OCI-LY3 (cell line): Measurements from ENCODE around the gene RAPGEF3.
A peak's percentile ranks its signal among the peaks of the same experiment; 100 is the strongest.

Experiments used
- H2AFZ ChIP-seq: fragments of 200-600, 300-600 bp; shearing (Covaris generic); 2 replicates; pipeline ENCODE4 v1.6.0; 2014; ENCODE audit warnings: antibody characterized with exemption, low read depth, low read length
- H3K27ac ChIP-seq: fragments of 200-600, 300-600 bp; sonication (generic); 2 replicates; pipeline ENCODE4 v1.5.1; 2014; ENCODE audit warnings: mild to moderate bottlenecking, low read length, moderate library complexity, mixed read lengths
- H3K27me3 ChIP-seq: fragments of 200-600, 300-600 bp; sonication (generic); 2 replicates; pipeline ENCODE4 v1.6.1; 2014; ENCODE audit warnings: low read depth, low read length, mixed read lengths
- H3K36me3 ChIP-seq: fragments of 200-600, 300-600 bp; sonication (generic); replicated peaks from 2 replicates; pipeline ENCODE3; 2014; ENCODE audit warnings: low read depth, low read length, mixed read lengths
- H3K4me1 ChIP-seq: fragments of 300-600, 200-600 bp; sonication (generic); 2 replicates; pipeline ENCODE4 v1.6.1; 2014; ENCODE audit warnings: low read length, mixed read lengths
- H3K4me2 ChIP-seq: fragments of 200-600, 300-600 bp; sonication (generic); 2 replicates; pipeline ENCODE4 v1.6.1; 2014; ENCODE audit warnings: low read length, mixed read lengths
- H3K4me3 ChIP-seq: fragments of 300-600, 200-600 bp; sonication (generic); 2 replicates; pipeline ENCODE4 v1.5.1; 2014; ENCODE audit warnings: antibody characterized with exemption, mild to moderate bottlenecking, low read length, moderate library complexity
- H3K79me2 ChIP-seq: fragments of 300-600, 200-600 bp; shearing (Covaris generic); 2 replicates; pipeline ENCODE4 v1.6.1; 2014; ENCODE audit warnings: mild to moderate bottlenecking, low read length, mixed read lengths
- H3K9ac ChIP-seq: fragments of 300-600, 200-600 bp; shearing (Covaris generic); 2 replicates; pipeline ENCODE4 v1.6.0; 2014; ENCODE audit warnings: mild to moderate bottlenecking, low read length, moderate library complexity
- H3K9me3 ChIP-seq: fragments of 200-600, 300-600 bp; shearing (Covaris generic); 2 replicates; pipeline ENCODE4 v1.6.1; 2014; ENCODE audit warnings: low read length, mixed read lengths; ENCODE audit not compliant: insufficient read depth
- H4K20me1 ChIP-seq: fragments of 200-600, 300-600 bp; sonication (generic); 2 replicates; pipeline ENCODE4 v1.6.1; 2016; ENCODE audit warnings: low read length, mixed read lengths; ENCODE audit not compliant: insufficient read depth
- EZH2phosphoT487 ChIP-seq: fragments of 200-600 bp; shearing (Covaris generic); IDR thresholded peaks from 2 replicates; pipeline ENCODE4 v1.6.1; 2018; ENCODE audit warnings: antibody characterized with exemption, mixed run types, low read depth
- TF ChIP-seq, protein P1 (sequence below): fragments of 200-600, 300-600 bp; sonication (generic); IDR thresholded peaks from 2 replicates; pipeline ENCODE4 v1.5.1; 2014; ENCODE audit warnings: antibody characterized with exemption, low read length, low read depth

Gene RAPGEF3

DNA sequence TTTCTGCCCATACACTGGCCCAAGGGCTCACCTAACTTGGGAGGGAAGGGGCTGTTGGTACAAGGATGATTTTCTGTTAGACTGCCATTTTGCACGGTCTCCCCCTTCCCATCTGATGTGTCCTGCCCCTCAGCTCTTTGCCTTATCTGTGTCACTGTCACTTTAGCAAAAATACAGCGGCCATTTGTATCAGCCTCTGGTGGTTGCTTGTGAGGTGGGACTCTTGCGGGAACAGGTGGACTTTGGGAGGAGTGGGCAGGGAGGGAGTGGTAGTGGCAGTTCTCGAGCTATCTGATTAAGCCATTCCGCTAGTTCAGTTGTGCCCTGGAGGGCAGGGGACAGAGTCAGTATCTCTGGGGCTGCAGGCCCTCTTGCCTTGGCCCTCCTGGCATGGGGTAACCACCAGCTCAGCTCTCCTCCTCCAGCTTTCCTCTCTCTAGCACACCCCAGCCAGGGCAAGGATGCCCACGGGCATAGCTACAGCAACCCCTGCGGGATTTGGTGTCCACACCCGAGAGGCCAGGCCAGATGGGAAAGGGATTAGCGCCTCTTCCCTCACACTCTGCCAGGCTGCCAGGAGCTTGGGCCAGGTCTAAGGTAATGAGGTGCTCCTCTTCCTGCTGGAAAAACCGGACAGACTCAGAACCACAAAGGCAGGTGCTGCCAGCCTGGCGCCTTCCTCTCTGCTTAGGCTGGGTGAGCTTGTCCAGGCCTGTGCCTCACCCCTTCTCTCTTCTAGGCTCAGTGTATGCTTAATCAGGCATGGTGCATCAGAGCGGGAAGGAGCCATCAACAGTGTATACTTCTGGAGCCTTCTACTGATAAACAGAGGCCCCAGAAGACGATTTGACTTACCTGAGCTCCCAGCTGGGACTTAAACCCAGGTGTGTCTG is 23.0 kb upstream of the RAPGEF3 start:
- no peaks in the 10 kb centered on the region for H3K27me3 ChIP-seq
- H3K36me3 ChIP-seq: peaks cover 27% of the 10 kb centered on the region
- H2AFZ ChIP-seq: no peak overlapping the region
- H3K9ac ChIP-seq: no peak overlapping the region
- no peak for TF ChIP-seq EZH2phosphoT487
- TF ChIP-seq, protein P1, sequence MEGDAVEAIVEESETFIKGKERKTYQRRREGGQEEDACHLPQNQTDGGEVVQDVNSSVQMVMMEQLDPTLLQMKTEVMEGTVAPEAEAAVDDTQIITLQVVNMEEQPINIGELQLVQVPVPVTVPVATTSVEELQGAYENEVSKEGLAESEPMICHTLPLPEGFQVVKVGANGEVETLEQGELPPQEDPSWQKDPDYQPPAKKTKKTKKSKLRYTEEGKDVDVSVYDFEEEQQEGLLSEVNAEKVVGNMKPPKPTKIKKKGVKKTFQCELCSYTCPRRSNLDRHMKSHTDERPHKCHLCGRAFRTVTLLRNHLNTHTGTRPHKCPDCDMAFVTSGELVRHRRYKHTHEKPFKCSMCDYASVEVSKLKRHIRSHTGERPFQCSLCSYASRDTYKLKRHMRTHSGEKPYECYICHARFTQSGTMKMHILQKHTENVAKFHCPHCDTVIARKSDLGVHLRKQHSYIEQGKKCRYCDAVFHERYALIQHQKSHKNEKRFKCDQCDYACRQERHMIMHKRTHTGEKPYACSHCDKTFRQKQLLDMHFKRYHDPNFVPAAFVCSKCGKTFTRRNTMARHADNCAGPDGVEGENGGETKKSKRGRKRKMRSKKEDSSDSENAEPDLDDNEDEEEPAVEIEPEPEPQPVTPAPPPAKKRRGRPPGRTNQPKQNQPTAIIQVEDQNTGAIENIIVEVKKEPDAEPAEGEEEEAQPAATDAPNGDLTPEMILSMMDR: no peak
- no peaks in the 10 kb centered on the region for H4K20me1 ChIP-seq
- H3K79me2 ChIP-seq: no peaks in the 10 kb centered on the region
- no peak overlapping the region for H3K4me3 ChIP-seq
- no peaks in the 10 kb centered on the region for H3K9me3 ChIP-seq
- no peak overlapping the region for H3K4me2 ChIP-seq
- H3K27ac ChIP-seq: no peak overlapping the region
- H3K4me1 ChIP-seq: no peaks in the 10 kb centered on the region

DNA sequence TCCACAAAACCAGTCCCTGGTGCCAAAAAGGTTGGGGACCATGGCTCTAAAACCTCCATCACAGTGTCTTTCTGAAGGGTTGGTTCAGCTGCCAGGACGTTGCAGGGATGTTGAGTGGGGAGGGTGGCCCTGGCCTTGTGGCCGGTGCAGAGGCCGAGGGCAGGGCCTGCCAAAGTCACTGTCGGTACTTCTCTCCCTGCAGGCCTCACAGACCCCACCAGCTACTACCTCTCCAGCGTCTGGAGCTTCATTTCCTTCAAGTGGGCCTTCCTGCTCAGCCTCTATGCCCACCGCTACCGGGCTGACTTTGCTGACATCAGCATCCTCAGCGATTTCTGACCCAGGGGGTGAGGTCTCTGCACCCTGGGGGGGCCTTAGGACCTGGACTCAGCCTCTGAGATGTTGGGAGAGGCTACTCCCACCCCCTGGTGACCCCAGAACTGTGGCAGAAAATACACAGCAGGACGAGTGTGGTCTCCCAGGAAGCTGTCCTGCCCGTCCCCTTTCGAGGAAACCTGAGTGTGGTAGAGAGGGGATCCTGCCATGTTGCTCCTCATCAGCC is 21.3 kb upstream of the RAPGEF3 start:
- Histone ChIP-seq H3K9ac (no peak overlapping the region), H3K27me3 (no peaks in the 10 kb centered on the region), H3K27ac (no peak overlapping the region), H3K9me3 (no peaks in the 10 kb centered on the region), H3K4me2 (no peak overlapping the region), H4K20me1 (0 out of 2 replicates have a peak, but pooled peaks cover 3% of the 10 kb centered on the region), H2AFZ (no peak overlapping the region), H3K4me1 (peaks cover 8% of the 10 kb centered on the region), H3K36me3 (peaks cover 16% of the 10 kb centered on the region), H3K79me2 (peaks cover 3% of the 10 kb centered on the region), H3K4me3 (no peak overlapping the region)
- TF ChIP-seq, protein P1: no peak
- no peak for TF ChIP-seq EZH2phosphoT487

- Histone ChIP-seq H3K4me1 (peaks cover 14% of the 10 kb centered on the region), H3K4me3 (no peak overlapping the region), H4K20me1 (0 out of 2 replicates have a peak, but pooled peaks cover 3% of the 10 kb centered on the region), H3K4me2 (no peak overlapping the region), H3K27ac (no peak overlapping the region), H3K36me3 (peaks cover 10% of the 10 kb centered on the region), H3K79me2 (peaks cover 6% of the 10 kb centered on the region), H3K27me3 (no peaks in the 10 kb centered on the region), H3K9ac (no peak overlapping the region), H2AFZ (no peak overlapping the region), H3K9me3 (no peaks in the 10 kb centered on the region)
- TF ChIP-seq, protein P1: peak; percentile 95
- TF ChIP-seq EZH2phosphoT487: no peak
Observed at GRCh38 chr12:47779301-47779942, 20.7 kb upstream of the RAPGEF3 start.

- TF ChIP-seq, protein P1: no peak
- TF ChIP-seq EZH2phosphoT487: no peak
- Histone ChIP-seq H4K20me1 (0 out of 2 replicates have a peak, but pooled peaks cover 3% of the 10 kb centered on the region), H3K4me3 (no peak overlapping the region), H3K4me2 (no peak overlapping the region), H3K4me1 (peaks cover 19% of the 10 kb centered on the region), H3K27me3 (no peaks in the 10 kb centered on the region), H3K79me2 (peaks cover 8% of the 10 kb centered on the region), H3K9me3 (no peaks in the 10 kb centered on the region), H3K27ac (no peak overlapping the region), H2AFZ (no peak overlapping the region), H3K9ac (no peak overlapping the region), H3K36me3 (peaks cover 5% of the 10 kb centered on the region)
Observed at GRCh38 chr12:47778881-47779280, 20.2 kb upstream of the RAPGEF3 start.
